HEK293 (cell line): Measurements from ENCODE around the gene SCN4A.

Experiments
- CTCF ChIA-PET: fragments of 350-600 bp; formaldehyde crosslinking; extraction: SDS; loops from one replicate; lab custom pipeline; 2021; ENCODE audit warnings: antibody characterized with exemption; lab: Yijun Ruan, JAX
- POLR2A ChIA-PET: fragments of 300-600 bp; formaldehyde crosslinking; extraction: SDS; loops from one replicate; lab custom pipeline; 2020; ENCODE audit warnings: antibody characterized with exemption, inconsistent platforms; lab: Yijun Ruan, JAX
- H3K27ac ChIP-seq: fragments of 200-500 bp; sonication (Bioruptor generic); 2 replicates; pipeline ENCODE4 v1.5.1; 2014; ENCODE audit warnings: low read depth, low read length, control low read depth, inconsistent platforms; ENCODE audit errors: extremely low read depth
- H3K36me3 ChIP-seq, 2 experiments: fragments of 200-500 bp in 1 of 2; sonication (Bioruptor generic) in 1 of 2; 1 replicate in 1 of 2; 2 replicates in 1 of 2; pipeline ENCODE4 v1.5.1; 2014 to 2017; ENCODE audit warnings: inconsistent platforms in 2 of 2, low read length in 2 of 2; ENCODE audit not compliant: control insufficient read depth in 2 of 2, insufficient read depth in 1 of 2
- H3K4me1 ChIP-seq: fragments of 200-500 bp; sonication (Bioruptor generic); 2 replicates; pipeline ENCODE4 v1.5.1; 2014; ENCODE audit warnings: mild to moderate bottlenecking, low read length, inconsistent platforms; ENCODE audit not compliant: control insufficient read depth, insufficient read depth
- H3K4me3 ChIP-seq: 2 replicates; pipeline ENCODE4 v1.5.1; 2011; ENCODE audit warnings: low read depth, mild to moderate bottlenecking, control low read depth, low read length, moderate library complexity
- H3K9me3 ChIP-seq: fragments of 200-500 bp; sonication (Bioruptor generic); 2 replicates; pipeline ENCODE4 v1.5.1; 2014; ENCODE audit warnings: low read depth, low read length, inconsistent platforms; ENCODE audit not compliant: control insufficient read depth, insufficient read depth
- KLF17 ChIP-seq: fragments of 450-650 bp; formaldehyde crosslinking; IDR thresholded peaks from 2 replicates; pipeline ENCODE4 v1.5.1; 2016; ENCODE audit warnings: missing biosample characterization, missing genetic modification characterization
- MZF1 ChIP-seq: fragments of 450-650 bp; formaldehyde crosslinking; IDR thresholded peaks from 2 replicates; pipeline ENCODE4 v1.5.1; 2017; ENCODE audit warnings: missing biosample characterization, missing genetic modification characterization, borderline replicate concordance
- SCRT2 ChIP-seq: fragments of 450-650 bp; formaldehyde crosslinking; IDR thresholded peaks from 2 replicates; pipeline ENCODE4 v1.5.1; 2016; ENCODE audit warnings: missing biosample characterization, missing genetic modification characterization
- ZBTB1 ChIP-seq: fragments of 450-650 bp; formaldehyde crosslinking; IDR thresholded peaks from 2 replicates; pipeline ENCODE4 v1.5.1; 2016; ENCODE audit warnings: missing biosample characterization, missing genetic modification characterization
- ZFP69B ChIP-seq: fragments of 450-650 bp; formaldehyde crosslinking; IDR thresholded peaks from 2 replicates; pipeline ENCODE4 v1.5.1; 2016; ENCODE audit warnings: missing biosample characterization, missing genetic modification characterization
- ZNF121 ChIP-seq: fragments of 450-650 bp; formaldehyde crosslinking; IDR thresholded peaks from 2 replicates; pipeline ENCODE4 v1.5.1; 2016; ENCODE audit warnings: missing biosample characterization, missing genetic modification characterization
- ZNF274 ChIP-seq, 2 experiments: fragments of 200-500 bp in 1 of 2; fragments of 450-650 bp in 1 of 2; sonication (Bioruptor generic) in 1 of 2; formaldehyde crosslinking in 1 of 2; IDR thresholded peaks; 2 replicates each; pipeline versions ENCODE4 v1.5.1 to v1.6.1; 2014 to 2016; ENCODE audit warnings: borderline replicate concordance in 1 of 2, inconsistent platforms in 1 of 2, low read length in 1 of 2, missing biosample characterization in 1 of 2, missing genetic modification characterization in 1 of 2
- ZNF280D ChIP-seq: fragments of 450-650 bp; formaldehyde crosslinking; IDR thresholded peaks from 2 replicates; pipeline ENCODE4 v1.5.1; 2016; ENCODE audit warnings: missing biosample characterization, missing genetic modification characterization
- ZNF426 ChIP-seq: fragments of 450-650 bp; formaldehyde crosslinking; IDR thresholded peaks from 2 replicates; pipeline ENCODE4 v1.5.1; 2017; ENCODE audit warnings: missing biosample characterization, missing genetic modification characterization, mild to moderate bottlenecking, inconsistent platforms, moderate library complexity
- ZNF560 ChIP-seq: fragments of 450-650 bp; formaldehyde crosslinking; IDR thresholded peaks from 2 replicates; pipeline ENCODE4 v1.5.1; 2017; ENCODE audit warnings: missing biosample characterization, missing genetic modification characterization, borderline replicate concordance
- ZNF596 ChIP-seq: fragments of 450-650 bp; IDR thresholded peaks from 2 replicates; pipeline ENCODE4 v1.5.0; 2018; ENCODE audit warnings: missing biosample characterization, mild to moderate bottlenecking, missing genetic modification characterization, moderate library complexity
- ZNF654 ChIP-seq: fragments of 450-650 bp; formaldehyde crosslinking; IDR thresholded peaks from 2 replicates; pipeline ENCODE4 v1.5.1; 2016; ENCODE audit warnings: low read depth, missing biosample characterization, missing genetic modification characterization
- ZNF658 ChIP-seq: fragments of 450-650 bp; formaldehyde crosslinking; IDR thresholded peaks from 2 replicates; pipeline ENCODE4; 2016; ENCODE audit warnings: missing biosample characterization, missing genetic modification characterization
- ZNF664 ChIP-seq: fragments of 450-650 bp; formaldehyde crosslinking; IDR thresholded peaks from 2 replicates; pipeline ENCODE4 v1.5.1; 2016; ENCODE audit warnings: missing biosample characterization, missing genetic modification characterization
- ZNF692 ChIP-seq: fragments of 450-650 bp; formaldehyde crosslinking; IDR thresholded peaks from 2 replicates; pipeline ENCODE4 v1.5.1; 2016; ENCODE audit warnings: missing biosample characterization, missing genetic modification characterization
- ZNF768 ChIP-seq: fragments of 450-650 bp; formaldehyde crosslinking; IDR thresholded peaks from 2 replicates; pipeline ENCODE4 v1.5.1; 2018; ENCODE audit warnings: missing biosample characterization, mild to moderate bottlenecking, missing genetic modification characterization

SCN4A gene

GRCh38 chr17:63914471-63914870, 58.2 kb downstream of the SCN4A start:
- H3K4me3 ChIP-seq, result no peak overlapping the region
- no peak overlapping the region for H3K27ac ChIP-seq
- no peaks in the 10 kb centered on the region for H3K9me3 ChIP-seq
- no peaks in the 10 kb centered on the region for H3K36me3 ChIP-seq
- ChIA-PET POLR2A (interaction anchor here (0.6 kb wide), 1 partner anchor 104 kb away, joined by 3 read pairs; no protein-coding TSS in a partner anchor), CTCF (no interaction called here)
- TF ChIP-seq ZNF658 (tag by site-specific recombination), result no peak
- no peak for TF ChIP-seq KLF17 (tag by site-specific recombination)
- TF ChIP-seq ZNF426 (tag by site-specific recombination), result no peak
- TF ChIP-seq ZNF596, result no peak
- no peak for TF ChIP-seq ZBTB1 (tag by site-specific recombination)
- TF ChIP-seq SCRT2 (tag by site-specific recombination), result no peak
- no peak for TF ChIP-seq ZNF280D (tag by site-specific recombination)
- TF ChIP-seq ZNF768, result no peak
- TF ChIP-seq MZF1 (tag by site-specific recombination), result no peak
- no peak for TF ChIP-seq ZNF274 (IDR thresholded peaks at IDR 0.05; ENCODE audit: low read length)
- no peak for TF ChIP-seq ZNF274 (tag by site-specific recombination; IDR thresholded peaks at IDR 0.05; ENCODE audit: borderline replicate concordance)
- TF ChIP-seq ZNF121 (tag by site-specific recombination), result no peak
- TF ChIP-seq ZNF560 (tag by site-specific recombination), result no peak
- H3K4me1 ChIP-seq, result no peaks in the 10 kb centered on the region

- no peaks in the 10 kb centered on the region for H3K9me3 ChIP-seq
- POLR2A ChIA-PET, result no interaction called here
- H3K4me1 ChIP-seq, result no peaks in the 10 kb centered on the region
- H3K27ac ChIP-seq, result no peak overlapping the region
- no peaks in the 10 kb centered on the region for H3K36me3 ChIP-seq
- CTCF ChIA-PET, result interaction anchor here (0.6 to 3.7 kb wide), 25 partner anchors 9 to 508 kb away, joined by 3 to 29 read pairs (median 4); no protein-coding TSS in a partner anchor
- peak; percentile 80 for TF ChIP-seq ZNF692 (tag by site-specific recombination)
- TF ChIP-seq ZFP69B (tag by site-specific recombination), result peak; percentile 88
- no peak for TF ChIP-seq ZNF664 (tag by site-specific recombination)
- peak; percentile 21; the same call in 1 of the 2 replicates for TF ChIP-seq ZNF654 (tag by site-specific recombination)
- H3K4me3 ChIP-seq, result no peak overlapping the region
Observed at GRCh38 chr17:63911657-63912100, 61.0 kb downstream of the SCN4A start.
